ENCODE data around the gene HABP4. TPM values are rescaled to one million over a fixed set of nuclear protein-coding genes. Genes with fewer than 3 reads are reported as not detected.

The HABP4 gene
- total and polyA plus RNA-seq, 4 donors: 1.1 to 4.0 (median 2.9) TPM

- Histone ChIP-seq H3K4me3 (ENCODE audit: low read depth in 1 of 3, low read length in 3 of 3) (no peak overlapping the region), H3K4me1 (ENCODE audit: control insufficient read depth in 4 of 4, insufficient read depth in 4 of 4, low read length in 3 of 4) (no peaks in the 10 kb centered on the region), H3K36me3 (ENCODE audit: control insufficient read depth in 4 of 4, insufficient read depth in 3 of 4, low read depth in 1 of 4, low read length in 3 of 4) (peaks cover 0 to 22% (median 3%) of the 10 kb centered on the region in 4 donors), H3K9me3 (ENCODE audit: control insufficient read depth in 4 of 4, low read length in 3 of 4) (no peaks in the 10 kb centered on the region), H3K27me3 (ENCODE audit: control insufficient read depth in 4 of 4, insufficient read depth in 4 of 4, low read length in 3 of 4) (no peaks in the 10 kb centered on the region), H3K9ac (ENCODE audit: low read depth in 1 of 2, low read length in 2 of 2) (no peak overlapping the region), H3K27ac (ENCODE audit: low read depth in 1 of 2, low read length in 2 of 2) (no peak overlapping the region)
- no peak for TF ChIP-seq SP1 (IDR thresholded peaks at IDR 0.05)
- no peak for TF ChIP-seq RAD21 (IDR thresholded peaks at IDR 0.05)
- TF ChIP-seq EGR1 (IDR thresholded peaks at IDR 0.05; ENCODE audit: low read depth in 2 of 2): no peak
- TF ChIP-seq FOXA1 (IDR thresholded peaks at IDR 0.05): no peak
- no peak for DNase-seq (ENCODE audit: low spot score)
Measured at GRCh38 chr9:96532173-96532572, 82.2 kb downstream of the HABP4 start.

- WGBS: 99% methylated on average over 3 of the region's 3 CpGs
- Histone ChIP-seq H3K9me3 (ENCODE audit: control insufficient read depth in 4 of 4, low read length in 3 of 4) (no peaks in the 10 kb centered on the region), H3K4me1 (ENCODE audit: control insufficient read depth in 4 of 4, insufficient read depth in 4 of 4, low read length in 3 of 4) (no peaks in the 10 kb centered on the region), H3K4me3 (ENCODE audit: low read depth in 1 of 3, low read length in 3 of 3) (no peak overlapping the region), H3K9ac (ENCODE audit: low read depth in 1 of 2, low read length in 2 of 2) (no peak overlapping the region), H3K36me3 (ENCODE audit: control insufficient read depth in 4 of 4, insufficient read depth in 3 of 4, low read depth in 1 of 4, low read length in 3 of 4) (peaks cover 1 to 14% (median 5%) of the 10 kb centered on the region in 4 donors), H3K27me3 (ENCODE audit: control insufficient read depth in 4 of 4, insufficient read depth in 4 of 4, low read length in 3 of 4) (no peaks in the 10 kb centered on the region), H3K27ac (ENCODE audit: low read depth in 1 of 2, low read length in 2 of 2) (no peak overlapping the region)
- TF ChIP-seq RAD21 (IDR thresholded peaks at IDR 0.05) (no peak), FOXA2 (IDR thresholded peaks at IDR 0.05) (no peak), MAX (IDR thresholded peaks at IDR 0.05) (no peak), GABPA (IDR thresholded peaks at IDR 0.05 in 1 of 2, conservative IDR thresholded peaks at IDR 0.05 in 1 of 2) (no peak), ATF3 (IDR thresholded peaks at IDR 0.05) (no peak)
- DNase-seq (ENCODE audit: low spot score): no peak
Measured at GRCh38 chr9:96540106-96540505, 90.1 kb downstream of the HABP4 start.

Other genes with a start within 250 kb of the HABP4 start
- gene HSD17B3, start 148.0 kb upstream of the HABP4 start, total RNA-seq: 1 to 10 TPM in 1 of 2 donors, under 1 TPM in 1; 0.75 to 1.1 TPM
- 1 to 10 TPM in 1 of 2 donors, under 1 TPM in 1; 0.83 to 1.6 TPM for gene HSD17B3, start 148.0 kb upstream of the HABP4 start, polyA plus RNA-seq
- gene SLC35D2, start 66.5 kb upstream of the HABP4 start, total RNA-seq: 10 to 100 TPM; 27.9 to 44.6 TPM
- 10 to 100 TPM; 19.2 to 27.2 TPM for gene SLC35D2, start 66.5 kb upstream of the HABP4 start, polyA plus RNA-seq
- 10 to 100 TPM in 1 of 2 donors, 1 to 10 TPM in 1; 1.8 to 18.1 TPM for gene ZNF367, start 31.8 kb upstream of the HABP4 start, total RNA-seq
- 1 to 10 TPM in 1 of 2 donors, under 1 TPM in 1; 0.36 to 2.1 TPM for gene ZNF367, start 31.8 kb upstream of the HABP4 start, polyA plus RNA-seq
- gene CDC14B, start 169.7 kb downstream of the HABP4 start, total RNA-seq: 10 to 100 TPM in 1 of 2 donors, 1 to 10 TPM in 1; 8.8 to 33.3 TPM
- gene CDC14B, start 169.7 kb downstream of the HABP4 start, polyA plus RNA-seq: 10 to 100 TPM; 11.3 TPM
- gene PRXL2C, start 205.1 kb downstream of the HABP4 start, total RNA-seq: 1 to 10 TPM; 2.8 to 5.4 TPM
- 1 to 10 TPM; 2.2 to 6.7 TPM for gene PRXL2C, start 205.1 kb downstream of the HABP4 start, polyA plus RNA-seq

Data from liver (tissue), 9 donors.